ENCODE data around the gene TTC21A. TPM values are rescaled to one million over a fixed set of nuclear protein-coding genes. Genes with fewer than 3 reads are reported as not detected.

The TTC21A gene
- total RNA-seq: 2.2 and 3.0 TPM in 2 replicates

GRCh38 chr3:39107388-39108199 is at the start of gene TTC21A, which contains the start of gene GORASP1:
Gene TTC21A (plus strand): TSS chr3:39107680. CDS start chr3:39107838, 158 bp downstream.
Gene GORASP1 (minus strand): TSS chr3:39107627. CDS start chr3:39107541, 86 bp downstream.

Other genes with a start within 250 kb of the TTC21A start
- 0.06 and 0.13 TPM in 2 replicates for gene SCN11A, start 55.7 kb upstream of the TTC21A start, total RNA-seq
- 40.2 and 44.3 TPM in 2 replicates for gene WDR48, start 55.7 kb upstream of the TTC21A start, total RNA-seq
- 32.5 and 36.4 TPM in 2 replicates for gene GORASP1, start 53 bp upstream of the TTC21A start, total RNA-seq
- gene CSRNP1, start 45.9 kb downstream of the TTC21A start, total RNA-seq: 10.8 and 14.2 TPM in 2 replicates
- not detected in 2 replicates for gene XIRP1, start 84.9 kb downstream of the TTC21A start, total RNA-seq
- under 0.01 TPM in 2 replicates for gene CX3CR1, start 172.4 kb downstream of the TTC21A start, total RNA-seq
- not detected in 2 replicates for gene CCR8, start 222.0 kb downstream of the TTC21A start, total RNA-seq

All from aortic smooth muscle cell (primary cell).